Cardiac muscle cell (in vitro differentiated cells and primary cell): ENCODE results near the gene MAPKAPK2. TPM values are rescaled to one million over a fixed set of nuclear protein-coding genes. Genes with fewer than 3 reads are reported as not detected.
A peak's percentile ranks its signal among the peaks of the same experiment; 100 is the strongest.

Experiments
- DNase-seq, 2 donors: peaks; one replicate each; pipeline versions ENCODE4 v3.0.0 to v3.0.0-alpha.2; 2010 to 2017; ENCODE audit warnings: low read depth in 1 of 2, low spot score in 1 of 2
- H3K27ac ChIP-seq: fragments of 200-600 bp; sonication (generic); 2 replicates; pipeline ENCODE4 v1.5.1; 2016
- H3K27me3 ChIP-seq: fragments of 200-600 bp; sonication (generic); 2 replicates; pipeline ENCODE4 v1.6.0; 2016; ENCODE audit warnings: control low read depth
- H3K36me3 ChIP-seq: fragments of 200-600 bp; sonication (generic); 2 replicates; pipeline ENCODE4 v1.5.1; 2016; ENCODE audit warnings: control low read depth
- H3K4me1 ChIP-seq: fragments of 200-600 bp; sonication (generic); 2 replicates; pipeline ENCODE4 v1.8.1; 2017; ENCODE audit warnings: low read depth, mild to moderate bottlenecking, mixed run types
- H3K4me3 ChIP-seq: fragments of 200-600 bp; sonication (generic); 2 replicates; pipeline ENCODE4 v1.5.1; 2016; ENCODE audit warnings: mild to moderate bottlenecking
- H3K9me3 ChIP-seq: fragments of 200-600 bp; sonication (generic); 2 replicates; pipeline ENCODE4 v1.5.1; 2017; ENCODE audit warnings: low read depth, mild to moderate bottlenecking, control low read depth
- polyA plus RNA-seq: library from polyadenylated mRNA; unstranded; fragments of >200 nt; fragmentation: Nextera tagmentation; extraction: Ambion mirVana; gene quantifications from 2 replicates; pipeline ENCODE4 v1.2.1, GENCODE V29; 2016
- total RNA-seq: library from RNA; depleted of rRNA; stranded (reverse); fragments of >200 nt; gene quantifications from 2 replicates; pipeline ENCODE4 v1.2.3, GENCODE V29; 2016
- TF ChIP-seq, protein P1 (sequence below): IDR thresholded peaks from 2 replicates; pipeline ENCODE4 v1.5.1; 2012; ENCODE audit warnings: low read depth, mild to moderate bottlenecking, low read length

Gene MAPKAPK2
- total and polyA plus RNA-seq, 2 experiments from 2014 or later, result 31.4 to 117 TPM

DNA sequence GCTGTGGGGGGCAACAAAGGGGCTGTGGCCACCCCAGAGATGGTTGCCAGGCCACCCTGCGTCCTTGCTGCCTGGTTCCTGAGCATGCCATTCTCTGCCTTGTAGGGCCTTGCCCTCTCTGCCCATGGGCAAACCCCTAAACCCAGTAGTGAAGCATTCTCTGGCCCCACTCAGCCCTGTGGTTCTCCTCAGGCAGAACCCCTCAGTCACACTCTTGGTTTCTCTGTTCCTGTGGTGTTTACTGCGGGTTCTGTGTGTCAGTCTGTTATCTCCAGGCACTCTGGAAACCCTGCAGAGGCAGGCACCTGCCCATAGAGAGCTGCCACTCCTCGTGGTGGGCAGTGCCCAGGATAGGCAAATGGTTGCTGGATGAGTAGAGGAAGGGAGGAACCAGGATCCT lies 44.8 kb downstream of the MAPKAPK2 start:
- TF ChIP-seq, protein P1, sequence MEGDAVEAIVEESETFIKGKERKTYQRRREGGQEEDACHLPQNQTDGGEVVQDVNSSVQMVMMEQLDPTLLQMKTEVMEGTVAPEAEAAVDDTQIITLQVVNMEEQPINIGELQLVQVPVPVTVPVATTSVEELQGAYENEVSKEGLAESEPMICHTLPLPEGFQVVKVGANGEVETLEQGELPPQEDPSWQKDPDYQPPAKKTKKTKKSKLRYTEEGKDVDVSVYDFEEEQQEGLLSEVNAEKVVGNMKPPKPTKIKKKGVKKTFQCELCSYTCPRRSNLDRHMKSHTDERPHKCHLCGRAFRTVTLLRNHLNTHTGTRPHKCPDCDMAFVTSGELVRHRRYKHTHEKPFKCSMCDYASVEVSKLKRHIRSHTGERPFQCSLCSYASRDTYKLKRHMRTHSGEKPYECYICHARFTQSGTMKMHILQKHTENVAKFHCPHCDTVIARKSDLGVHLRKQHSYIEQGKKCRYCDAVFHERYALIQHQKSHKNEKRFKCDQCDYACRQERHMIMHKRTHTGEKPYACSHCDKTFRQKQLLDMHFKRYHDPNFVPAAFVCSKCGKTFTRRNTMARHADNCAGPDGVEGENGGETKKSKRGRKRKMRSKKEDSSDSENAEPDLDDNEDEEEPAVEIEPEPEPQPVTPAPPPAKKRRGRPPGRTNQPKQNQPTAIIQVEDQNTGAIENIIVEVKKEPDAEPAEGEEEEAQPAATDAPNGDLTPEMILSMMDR, result no peak
- no peak for DNase-seq
- Histone ChIP-seq H3K27me3 (no peaks in the 10 kb centered on the region), H3K4me3 (no peak overlapping the region), H3K27ac (no peak overlapping the region), H3K9me3 (no peaks in the 10 kb centered on the region), H3K36me3 (peaks cover 37% of the 10 kb centered on the region), H3K4me1 (peaks cover 37% of the 10 kb centered on the region)

DNA sequence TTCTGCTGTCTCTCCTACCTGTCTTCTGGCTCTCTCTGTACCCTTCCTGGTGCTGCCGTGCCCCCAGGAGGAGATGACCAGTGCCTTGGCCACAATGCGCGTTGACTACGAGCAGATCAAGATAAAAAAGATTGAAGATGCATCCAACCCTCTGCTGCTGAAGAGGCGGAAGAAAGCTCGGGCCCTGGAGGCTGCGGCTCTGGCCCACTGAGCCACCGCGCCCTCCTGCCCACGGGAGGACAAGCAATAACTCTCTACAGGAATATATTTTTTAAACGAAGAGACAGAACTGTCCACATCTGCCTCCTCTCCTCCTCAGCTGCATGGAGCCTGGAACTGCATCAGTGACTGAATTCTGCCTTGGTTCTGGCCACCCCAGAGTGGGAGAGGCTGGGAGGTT lies 47.8 kb downstream of the MAPKAPK2 start:
- no peaks in the 10 kb centered on the region for H3K9me3 ChIP-seq
- no peak overlapping the region for H3K27ac ChIP-seq
- TF ChIP-seq, protein P1, result no peak
- no peak for DNase-seq
- H3K27me3 ChIP-seq, result no peaks in the 10 kb centered on the region
- peaks cover 37% of the 10 kb centered on the region for H3K36me3 ChIP-seq
- no peak overlapping the region for H3K4me3 ChIP-seq
- peaks cover 23% of the 10 kb centered on the region for H3K4me1 ChIP-seq

DNA sequence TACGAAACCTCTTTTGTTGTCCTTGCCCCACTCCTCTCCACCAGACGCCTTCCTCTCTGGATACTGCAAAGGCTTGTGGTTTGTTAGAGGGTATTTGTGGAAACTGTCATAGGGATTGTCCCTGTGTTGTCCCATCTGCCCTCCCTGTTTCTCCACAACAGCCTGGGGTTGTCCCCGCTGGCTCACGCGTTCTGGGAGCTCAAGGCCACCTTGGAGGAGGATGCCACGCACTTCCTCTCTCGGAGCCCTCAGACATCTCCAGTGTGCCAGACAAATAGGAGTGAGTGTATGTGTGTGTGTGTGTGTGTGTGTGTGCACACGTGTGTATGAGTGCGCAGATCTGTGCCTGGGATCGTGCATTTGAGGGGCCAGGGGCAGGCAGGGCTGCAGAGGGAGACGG lies 48.3 kb downstream of the MAPKAPK2 start:
- H3K4me3 ChIP-seq, result no peak overlapping the region
- no peak for DNase-seq
- TF ChIP-seq, protein P1, result no peak
- H3K27ac ChIP-seq, result no peak overlapping the region
- peaks cover 37% of the 10 kb centered on the region for H3K36me3 ChIP-seq
- H3K4me1 ChIP-seq, result peaks cover 23% of the 10 kb centered on the region
- no peaks in the 10 kb centered on the region for H3K9me3 ChIP-seq
- no peaks in the 10 kb centered on the region for H3K27me3 ChIP-seq

DNA sequence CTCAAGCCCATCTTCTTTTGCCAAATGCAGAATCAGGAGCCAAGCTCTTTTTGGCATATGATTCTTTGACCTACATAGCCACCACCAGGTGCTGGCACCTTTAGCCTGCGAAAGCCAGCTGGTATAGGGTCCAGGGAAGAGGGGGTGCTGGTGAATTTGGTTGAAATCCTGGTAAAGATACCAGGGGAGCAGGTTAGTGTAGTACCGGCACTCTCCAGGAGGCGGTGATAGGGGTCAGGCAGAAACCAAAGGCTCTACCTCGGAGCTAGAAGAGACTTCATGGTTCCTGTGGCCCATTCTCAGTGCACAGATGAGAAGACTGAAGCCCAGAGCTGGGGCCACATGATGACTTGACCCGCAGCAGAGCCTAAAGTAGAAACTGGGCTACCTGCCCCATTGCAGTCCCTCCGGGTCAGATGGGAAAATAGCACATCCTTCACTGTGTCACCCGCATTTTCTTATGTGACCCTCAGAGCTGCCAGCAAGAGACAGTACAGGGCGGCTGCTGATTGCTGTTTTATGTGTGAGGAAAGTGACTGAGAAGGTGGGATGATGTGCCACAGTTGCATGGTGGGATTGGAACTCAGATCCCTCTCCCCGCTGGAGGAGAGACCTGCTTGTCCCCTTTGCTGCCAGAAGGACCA lies 49.9 kb downstream of the MAPKAPK2 start:
- H3K4me1 ChIP-seq, result peaks cover 23% of the 10 kb centered on the region
- H3K9me3 ChIP-seq, result no peaks in the 10 kb centered on the region
- no peaks in the 10 kb centered on the region for H3K27me3 ChIP-seq
- peaks cover 32% of the 10 kb centered on the region for H3K36me3 ChIP-seq
- DNase-seq, result peak; percentile 44 to 58
- TF ChIP-seq, protein P1, result peak; percentile 90
- no peak overlapping the region for H3K4me3 ChIP-seq
- peak overlapping the region; percentile 35 for H3K27ac ChIP-seq

DNA sequence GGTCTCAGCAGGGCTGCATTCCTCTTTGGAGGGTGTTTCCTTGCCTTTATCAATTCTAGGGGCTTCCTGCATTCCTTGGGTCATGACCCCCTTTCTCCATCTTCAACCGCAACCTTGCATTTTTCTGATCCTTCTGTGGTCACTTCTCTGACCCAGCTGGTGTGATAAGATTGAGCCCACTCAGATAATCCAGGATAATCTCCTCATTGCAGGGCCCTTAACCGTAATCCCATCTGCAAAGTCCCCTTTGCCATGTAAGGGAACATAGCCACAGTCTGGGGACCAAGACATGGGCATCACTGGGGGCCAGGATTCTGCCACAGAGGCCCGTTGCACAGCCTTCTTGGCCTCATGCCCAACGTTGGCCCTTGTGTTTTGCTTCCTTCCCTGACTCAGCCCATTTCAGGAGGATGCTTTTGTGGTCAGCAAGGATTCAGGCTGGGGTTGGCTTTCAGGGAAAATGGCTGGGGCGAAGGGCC lies 50.9 kb downstream of the MAPKAPK2 start:
- H3K9me3 ChIP-seq, result no peaks in the 10 kb centered on the region
- H3K4me3 ChIP-seq, result no peak overlapping the region
- peaks cover 28% of the 10 kb centered on the region for H3K4me1 ChIP-seq
- no peaks in the 10 kb centered on the region for H3K27me3 ChIP-seq
- TF ChIP-seq, protein P1, result no peak
- peak overlapping the region; percentile 35 for H3K27ac ChIP-seq
- DNase-seq, result peak in 1 of 2 donors; percentile 75
- H3K36me3 ChIP-seq, result peaks cover 23% of the 10 kb centered on the region
